OCI-LY1 (cell line): Measurements from ENCODE around the gene APOA4.

Experiments used
- CTCF ChIP-seq: fragments of 200-600 bp; sonication (generic), shearing (Covaris generic); IDR thresholded peaks from 2 replicates; pipeline ENCODE4 v1.5.1; 2017; ENCODE audit warnings: mild to moderate bottlenecking, antibody characterized with exemption, low read length, moderate library complexity, mixed read lengths
- EZH2 ChIP-seq: fragments of 200-600 bp; sonication (generic), shearing (Covaris generic); IDR thresholded peaks from 2 replicates; pipeline ENCODE4 v1.8.0; 2017; ENCODE audit warnings: borderline replicate concordance, mixed run types, mild to moderate bottlenecking, antibody characterized with exemption, low read length, moderate library complexity, mixed read lengths

GRCh38 chr11:116857936-116858335, 34.8 kb upstream of the APOA4 start:
- no peak for TF ChIP-seq CTCF
- TF ChIP-seq EZH2, result no peak
